Endodermal cell (in vitro differentiated cells): Measurements from ENCODE around the gene STT3A. TPM values are rescaled to one million over a fixed set of nuclear protein-coding genes. Genes with fewer than 3 reads are reported as not detected.

ENCODE experiments used
- DNase-seq: peaks from one replicate; pipeline ENCODE4 v3.0.0-alpha.2; 2017
- H3K27ac ChIP-seq: 2 replicates; pipeline ENCODE4 v1.5.1; 2013; ENCODE audit warnings: mild to moderate bottlenecking, low read depth, low read length, moderate library complexity
- H3K27me3 ChIP-seq: 2 replicates; pipeline ENCODE4 v1.6.1; 2013; ENCODE audit warnings: mild to moderate bottlenecking, low read length, moderate library complexity; ENCODE audit not compliant: insufficient read depth, control insufficient read depth, poor library complexity, severe bottlenecking
- H3K36me3 ChIP-seq: 2 replicates; pipeline ENCODE4 v1.7.0; 2013; ENCODE audit warnings: mild to moderate bottlenecking, low read length, moderate library complexity; ENCODE audit not compliant: control insufficient read depth, insufficient read depth
- H3K4me1 ChIP-seq: one replicate; pipeline ENCODE4 v1.7.0; 2013; ENCODE audit warnings: low read length; ENCODE audit not compliant: control insufficient read depth, insufficient read depth
- H3K4me3 ChIP-seq: 2 replicates; pipeline ENCODE4 v1.5.1; 2013; ENCODE audit warnings: mild to moderate bottlenecking, low read length, moderate library complexity
- H3K9ac ChIP-seq: 2 replicates; pipeline ENCODE4 v1.6.1; 2013; ENCODE audit warnings: mild to moderate bottlenecking, low read length, moderate library complexity; ENCODE audit not compliant: poor library complexity, severe bottlenecking; ENCODE audit errors: extremely low read depth
- H3K9me3 ChIP-seq: 2 replicates; pipeline ENCODE4 v1.6.1; 2013; ENCODE audit warnings: mild to moderate bottlenecking, low read length, moderate library complexity; ENCODE audit not compliant: control insufficient read depth
- H3K27ac Mint-ChIP-seq: 2 replicates; pipeline ENCODE4 v1.8.0; 2020; ENCODE audit warnings: mixed read lengths
- H3K27me3 Mint-ChIP-seq: 2 replicates; pipeline ENCODE4 v1.8.0; 2021; ENCODE audit warnings: mild to moderate bottlenecking, mixed read lengths; ENCODE audit not compliant: insufficient read depth
- H3K36me3 Mint-ChIP-seq: 2 replicates; pipeline ENCODE4 v1.8.0; 2020; ENCODE audit warnings: low read depth, mixed read lengths
- H3K4me1 Mint-ChIP-seq: 2 replicates; pipeline ENCODE4 v1.8.0; 2020; ENCODE audit warnings: mixed read lengths
- H3K4me3 Mint-ChIP-seq: 2 replicates; pipeline ENCODE4 v1.8.0; 2020; ENCODE audit warnings: mild to moderate bottlenecking, moderate library complexity, mixed read lengths
- H3K9me3 Mint-ChIP-seq: 2 replicates; pipeline ENCODE4 v1.8.0; 2020; ENCODE audit warnings: mild to moderate bottlenecking, mixed read lengths
- CTCF ChIP-seq: fragments of 200-600 bp; sonication (generic); conservative IDR thresholded peaks from 2 replicates; pipeline ENCODE4 v1.5.0; 2021; ENCODE audit warnings: antibody characterized with exemption, mild to moderate bottlenecking
- WGBS, 2 experiments: methylation state at CpG; one replicate each; pipeline versions ENCODE4 v1.1.5 to v1.1.7; 2013; ENCODE audit warnings: missing lambda C conversion rate in 2 of 2, mixed read lengths in 1 of 2; ENCODE audit not compliant: insufficient coverage in 1 of 2, insufficient read length in 1 of 2; 5-methylcytosine and 5-hydroxymethylcytosine counted together
- total RNA-seq, 2 donors: library from RNA; stranded (reverse); fragmentation: NEBNext Ultra II Directional in 1 of 2; extraction: Animal tissue kit (Norgen Biotek cat#: 25700) in 1 of 2; gene quantifications; 2 replicates in 1 of 2; 3 replicates in 1 of 2; pipeline ENCODE4 v1.2.1, GENCODE V29; 2021

Gene STT3A
- total RNA-seq, 2 donors from 2014 or later, result 158 to 159 TPM

DNA sequence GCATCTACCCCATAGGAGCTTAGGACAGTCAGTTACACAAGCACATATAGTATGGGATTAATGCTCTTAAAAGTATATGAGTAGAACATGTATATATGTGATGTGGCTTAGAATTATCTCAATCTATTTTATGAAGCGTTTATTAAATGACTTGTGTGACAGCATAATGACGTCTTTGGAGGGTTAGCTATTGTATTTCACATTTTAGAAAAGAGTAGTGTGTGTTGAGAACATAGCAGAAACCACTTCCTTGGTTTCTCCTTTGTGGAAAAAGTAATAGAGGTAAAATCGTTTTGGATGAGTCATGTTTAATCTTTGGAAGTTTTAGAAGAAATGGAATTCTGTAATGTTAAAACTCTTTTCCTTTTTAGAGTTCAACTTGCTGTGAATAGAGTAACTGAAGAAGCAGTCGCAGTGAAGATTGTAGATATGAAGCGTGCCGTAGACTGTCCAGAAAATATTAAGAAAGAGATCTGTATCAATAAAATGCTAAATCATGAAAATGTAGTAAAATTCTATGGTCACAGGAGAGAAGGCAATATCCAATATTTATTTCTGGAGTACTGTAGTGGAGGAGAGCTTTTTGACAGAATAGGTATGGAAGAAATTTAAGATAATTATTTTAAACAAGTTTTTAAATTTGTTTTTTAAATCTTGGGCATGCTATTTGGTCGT, 34.7 kb downstream of the STT3A start:
- Mint-ChIP-seq H3K36me3 (peaks cover 31% of the 10 kb centered on the region), H3K4me1 (peaks cover 11% of the 10 kb centered on the region), H3K4me3 (peak overlapping the region; percentile 84), H3K27me3 (no peaks in the 10 kb centered on the region), H3K27ac (peak overlapping the region; percentile 96), H3K9me3 (no peaks in the 10 kb centered on the region)
- peaks cover 44% of the 10 kb centered on the region for H3K36me3 ChIP-seq
- H3K4me3 ChIP-seq, result peak overlapping the region; percentile 99
- no peak overlapping the region for H3K27ac ChIP-seq
- no peaks in the 10 kb centered on the region for H3K27me3 ChIP-seq
- peak overlapping the region; percentile 92 for H3K9ac ChIP-seq
- H3K4me1 ChIP-seq, result peaks cover 4% of the 10 kb centered on the region
- H3K9me3 ChIP-seq, result no peaks in the 10 kb centered on the region
- no peak for TF ChIP-seq CTCF
- 69 to 74% methylated on average over 6 of the region's 7 CpGs for WGBS, 2 experiments
- no peak for DNase-seq

- peaks cover 71% of the 10 kb centered on the region for H3K36me3 Mint-ChIP-seq
- Histone ChIP-seq H3K36me3 (peaks cover 94% of the 10 kb centered on the region), H3K9me3 (no peaks in the 10 kb centered on the region), H3K4me1 (no peaks in the 10 kb centered on the region), H3K4me3 (no peak overlapping the region), H3K27me3 (no peaks in the 10 kb centered on the region), H3K27ac (no peak overlapping the region), H3K9ac (no peak overlapping the region)
- H3K9me3 Mint-ChIP-seq, result no peaks in the 10 kb centered on the region
- no peak for DNase-seq
- H3K4me3 Mint-ChIP-seq, result no peak overlapping the region
- no peak overlapping the region for H3K27ac Mint-ChIP-seq
- no peaks in the 10 kb centered on the region for H3K4me1 Mint-ChIP-seq
- H3K27me3 Mint-ChIP-seq, result no peaks in the 10 kb centered on the region
- 83 to 91% methylated on average over 2 to 3 of the region's 3 CpGs for WGBS, 2 experiments
- no peak for TF ChIP-seq CTCF
Measured at GRCh38 chr11:125637840-125638239, 45.2 kb downstream of the STT3A start.

- DNase-seq, result no peak
- Mint-ChIP-seq H3K4me1 (no peaks in the 10 kb centered on the region), H3K27ac (no peak overlapping the region), H3K27me3 (no peaks in the 10 kb centered on the region), H3K36me3 (peaks cover 67% of the 10 kb centered on the region), H3K9me3 (no peaks in the 10 kb centered on the region), H3K4me3 (no peak overlapping the region)
- H3K27me3 ChIP-seq, result no peaks in the 10 kb centered on the region
- H3K36me3 ChIP-seq, result peaks cover 89% of the 10 kb centered on the region
- no peaks in the 10 kb centered on the region for H3K4me1 ChIP-seq
- no peak overlapping the region for H3K27ac ChIP-seq
- no peak for TF ChIP-seq CTCF
- no peaks in the 10 kb centered on the region for H3K9me3 ChIP-seq
- H3K4me3 ChIP-seq, result no peak overlapping the region
- WGBS, 2 experiments, result 98 to 100% methylated on average over 1 of the region's 1 CpG
- no peak overlapping the region for H3K9ac ChIP-seq
Measured at GRCh38 chr11:125638315-125638714, 45.7 kb downstream of the STT3A start.
